Activated T-cell treated with anti-CD3 and anti-CD28 coated beads for 48 hours (primary cell): ENCODE data around the gene FRMD8.
A peak's percentile ranks its signal among the peaks of the same experiment; 100 is the strongest.

ENCODE experiments used
- DNase-seq: peaks from one replicate; pipeline ENCODE4 v3.0.0-alpha.2; 2020; ENCODE audit warnings: low read depth

Gene FRMD8

DNA sequence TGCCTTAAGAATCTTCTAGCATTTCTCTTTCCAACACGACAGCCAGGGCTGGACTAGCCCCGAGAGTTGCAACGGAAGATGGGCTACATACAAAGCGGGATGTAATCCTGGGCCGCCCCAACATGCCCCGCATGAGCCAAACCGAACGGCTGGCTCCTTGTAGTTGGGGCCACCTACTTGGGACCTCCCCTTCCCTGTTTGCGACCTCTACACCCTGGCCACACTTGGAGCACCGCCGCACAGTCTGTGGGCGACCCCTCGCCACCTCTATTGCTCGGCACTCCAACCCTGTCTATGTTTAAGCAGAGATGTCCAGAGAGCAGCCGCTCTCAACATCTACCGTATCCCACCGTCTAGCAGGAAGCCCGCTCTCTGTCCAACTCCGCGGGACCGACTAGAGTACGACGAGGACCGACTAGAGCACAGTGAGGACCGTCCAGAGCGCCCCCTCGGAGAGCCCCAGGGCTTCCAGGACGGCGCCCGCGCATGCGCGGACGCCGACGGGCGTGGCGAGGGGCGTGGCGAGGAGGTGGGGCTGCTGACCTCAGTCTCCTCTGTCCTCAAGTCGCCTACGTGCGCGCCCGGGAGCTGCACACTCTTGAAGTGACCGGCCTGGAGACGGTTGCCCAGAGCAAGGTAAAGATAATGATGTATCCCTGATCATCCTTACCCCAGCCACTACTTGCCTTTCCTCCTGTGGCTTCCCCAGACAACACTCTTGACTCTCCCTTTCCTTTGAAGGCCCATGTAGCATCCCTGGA lies 68.4 kb downstream of the FRMD8 start:
- DNase-seq = peak; percentile 86

DNA sequence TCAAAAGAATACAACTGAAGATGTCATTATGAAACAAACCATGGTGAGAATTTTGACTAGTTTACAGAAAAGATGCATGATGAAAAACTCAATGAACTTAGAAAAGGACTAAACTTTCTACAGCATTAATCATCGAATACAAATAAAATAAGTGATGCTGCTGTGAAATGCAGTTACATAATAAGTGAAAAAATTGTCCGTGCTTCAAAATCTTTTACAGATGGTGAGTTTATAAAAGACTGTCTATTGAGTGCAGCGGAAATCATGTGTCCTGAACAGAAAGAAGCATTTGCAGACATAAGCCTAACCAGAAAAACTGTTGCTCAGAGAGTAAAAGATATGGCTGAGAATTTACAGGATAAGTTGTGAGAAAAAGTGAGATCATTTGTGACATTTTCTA lies 70.0 kb downstream of the FRMD8 start:
- DNase-seq = no peak

DNA sequence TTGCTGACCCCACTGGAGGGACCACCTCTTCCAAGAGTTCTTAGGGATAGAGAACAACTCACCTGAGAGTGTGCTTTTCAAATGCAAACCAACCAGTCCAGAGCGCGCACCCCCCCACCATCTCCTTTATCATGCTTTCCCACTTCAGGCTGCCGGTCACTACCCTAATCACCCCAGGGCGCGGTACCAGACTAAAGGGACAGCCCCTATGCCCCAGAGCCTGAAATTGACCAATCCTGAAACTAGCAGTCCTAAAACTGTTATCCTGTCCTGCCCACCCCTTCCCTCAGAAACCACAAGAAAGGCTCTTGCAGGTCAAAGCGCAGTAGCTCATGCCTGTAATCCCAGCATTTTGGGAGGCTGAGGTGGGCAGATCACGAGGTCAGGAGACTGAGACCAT lies 73.1 kb downstream of the FRMD8 start:
- no peak for DNase-seq
